MCF 10A (cell line): ENCODE data around the gene FHL5. TPM values are rescaled to one million over a fixed set of nuclear protein-coding genes. Genes with fewer than 3 reads are reported as not detected.

Source experiments
- BruUV-seq: library from RNA; stranded (reverse); fragments of 400-500 nt; replicated peaks from 2 replicates; lab custom pipeline; 2021; lab: Mats Ljungman, UMichigan
- CTCF ChIA-PET: fragments of 300-600 bp; sonication (Branson Sonifier 250); formaldehyde crosslinking; extraction: SDS; loops from one replicate; lab custom pipeline; 2021; ENCODE audit warnings: antibody characterized with exemption, inconsistent platforms; lab: Yijun Ruan, JAX
- POLR2A ChIA-PET: fragments of 300-600, 350-650 bp; sonication (Branson Sonifier 250); formaldehyde crosslinking; extraction: SDS; loops from one replicate; lab custom pipeline; 2020; ENCODE audit warnings: antibody characterized with exemption, inconsistent platforms; lab: Yijun Ruan, JAX
- DNase-seq: peaks from one replicate; pipeline ENCODE4 v3.0.0-alpha.2; 2018; ENCODE audit not compliant: unreplicated experiment
- H3K27ac Mint-ChIP-seq: one replicate; pipeline ENCODE4 v1.8.0; 2022; ENCODE audit warnings: mild to moderate bottlenecking, low read depth, mixed read lengths; ENCODE audit not compliant: unreplicated experiment
- H3K27me3 Mint-ChIP-seq: one replicate; pipeline ENCODE4 v1.8.0; 2022; ENCODE audit warnings: mixed read lengths; ENCODE audit not compliant: insufficient read depth, unreplicated experiment
- H3K36me3 Mint-ChIP-seq: one replicate; pipeline ENCODE4 v1.8.0; 2022; ENCODE audit warnings: mild to moderate bottlenecking, moderate library complexity, mixed read lengths; ENCODE audit not compliant: insufficient read depth, unreplicated experiment
- H3K4me1 Mint-ChIP-seq: one replicate; pipeline ENCODE4 v1.8.0; 2022; ENCODE audit warnings: mixed read lengths; ENCODE audit not compliant: insufficient read depth, unreplicated experiment
- H3K4me3 Mint-ChIP-seq: one replicate; pipeline ENCODE4 v1.8.0; 2022; ENCODE audit warnings: mild to moderate bottlenecking, moderate library complexity, mixed read lengths; ENCODE audit not compliant: unreplicated experiment
- H3K9me3 Mint-ChIP-seq: one replicate; pipeline ENCODE4 v1.8.0; 2022; ENCODE audit warnings: mixed read lengths; ENCODE audit not compliant: unreplicated experiment
- intact Hi-C: fragments of 100-400 bp; cut with micrococcal nuclease; formaldehyde crosslinking; loops from 2 replicates; pipeline ENCODE4 v1.14.1; 2022
- total RNA-seq: library from RNA; stranded (reverse); gene quantifications from 2 replicates; pipeline ENCODE4 v1.2.3, GENCODE V29; 2022
- TF ChIP-seq, protein P1 (sequence below): fragments of 200-600 bp; IDR thresholded peaks from one replicate; pipeline ENCODE4 v1.8.0; 2022; ENCODE audit warnings: antibody characterized with exemption, mild to moderate bottlenecking; ENCODE audit not compliant: unreplicated experiment

The FHL5 gene
- total RNA-seq, 1 experiment from 2014 or later, result not detected

DNA sequence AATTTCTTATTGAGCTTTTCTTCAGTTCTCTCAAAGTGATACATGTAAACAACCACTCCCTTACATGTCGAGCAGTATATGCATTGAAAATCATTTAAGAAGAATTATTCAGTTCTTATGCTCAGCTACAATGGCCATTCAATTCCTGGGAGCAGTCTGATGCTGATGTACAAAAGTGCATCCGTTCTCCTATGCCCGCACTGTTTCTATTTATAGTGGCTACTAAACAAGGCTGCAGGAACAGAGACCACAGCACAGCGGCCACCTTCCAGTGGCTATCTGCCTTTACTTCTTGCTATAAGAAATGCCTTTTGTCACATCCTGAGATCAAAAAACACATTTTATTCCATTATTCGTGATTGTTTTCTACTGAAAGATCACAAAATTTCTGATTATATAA, 82.2 kb downstream of the FHL5 start:
- intact Hi-C loops, result no loop called here
- TF ChIP-seq, protein P1, sequence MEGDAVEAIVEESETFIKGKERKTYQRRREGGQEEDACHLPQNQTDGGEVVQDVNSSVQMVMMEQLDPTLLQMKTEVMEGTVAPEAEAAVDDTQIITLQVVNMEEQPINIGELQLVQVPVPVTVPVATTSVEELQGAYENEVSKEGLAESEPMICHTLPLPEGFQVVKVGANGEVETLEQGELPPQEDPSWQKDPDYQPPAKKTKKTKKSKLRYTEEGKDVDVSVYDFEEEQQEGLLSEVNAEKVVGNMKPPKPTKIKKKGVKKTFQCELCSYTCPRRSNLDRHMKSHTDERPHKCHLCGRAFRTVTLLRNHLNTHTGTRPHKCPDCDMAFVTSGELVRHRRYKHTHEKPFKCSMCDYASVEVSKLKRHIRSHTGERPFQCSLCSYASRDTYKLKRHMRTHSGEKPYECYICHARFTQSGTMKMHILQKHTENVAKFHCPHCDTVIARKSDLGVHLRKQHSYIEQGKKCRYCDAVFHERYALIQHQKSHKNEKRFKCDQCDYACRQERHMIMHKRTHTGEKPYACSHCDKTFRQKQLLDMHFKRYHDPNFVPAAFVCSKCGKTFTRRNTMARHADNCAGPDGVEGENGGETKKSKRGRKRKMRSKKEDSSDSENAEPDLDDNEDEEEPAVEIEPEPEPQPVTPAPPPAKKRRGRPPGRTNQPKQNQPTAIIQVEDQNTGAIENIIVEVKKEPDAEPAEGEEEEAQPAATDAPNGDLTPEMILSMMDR, result no peak
- no peak for DNase-seq
- CTCF ChIA-PET, result no interaction called here
- Mint-ChIP-seq H3K27ac (no peak overlapping the region), H3K9me3 (no peaks in the 10 kb centered on the region), H3K36me3 (no peaks in the 10 kb centered on the region), H3K4me3 (no peak overlapping the region), H3K27me3 (peaks cover 63% of the 10 kb centered on the region), H3K4me1 (no peaks in the 10 kb centered on the region)
- POLR2A ChIA-PET, result no interaction called here
- BruUV-seq, result no TSS peak

DNA sequence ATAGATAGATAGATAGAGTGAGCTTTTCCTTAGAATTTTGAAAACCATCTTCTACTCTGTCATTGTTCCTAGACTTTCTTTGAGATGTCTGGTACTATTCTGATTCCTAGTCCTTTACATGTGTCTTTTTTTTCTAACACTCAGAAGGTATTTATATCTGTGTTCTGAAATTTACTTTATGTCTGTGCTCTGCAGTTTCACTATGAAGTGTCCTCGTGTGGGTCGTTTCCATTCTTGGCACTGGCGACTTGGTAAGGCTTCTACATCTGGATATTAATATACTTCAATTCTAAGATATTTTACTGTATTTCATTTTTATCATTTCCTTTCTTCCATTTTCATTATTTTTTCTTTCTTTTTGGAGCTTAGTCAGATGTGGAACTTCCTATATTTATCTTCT, 87.0 kb downstream of the FHL5 start:
- POLR2A ChIA-PET, result no interaction called here

DNA sequence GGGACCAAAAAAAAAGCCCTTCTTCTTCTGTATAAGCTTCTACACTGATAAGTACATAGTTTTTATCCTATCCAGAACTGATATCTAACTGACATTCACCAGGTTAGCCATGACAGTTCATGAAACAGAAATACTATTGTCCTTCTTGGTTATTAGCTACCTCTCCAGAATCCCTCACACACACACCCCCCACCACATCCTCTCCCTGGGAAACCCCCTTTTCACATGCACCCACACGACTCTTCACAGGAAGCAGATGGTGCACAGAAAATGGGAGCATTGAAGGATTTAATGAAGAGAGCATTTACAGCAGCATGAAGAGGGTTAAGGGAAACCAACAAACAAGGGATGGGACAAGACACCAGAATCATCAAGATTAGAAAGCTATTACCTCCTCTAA, 88.9 kb downstream of the FHL5 start:
- ChIA-PET CTCF (interaction anchor here (0.6 kb wide), 1 partner anchor 25 kb away, joined by 3 read pairs; no protein-coding TSS in a partner anchor), POLR2A (no interaction called here)
- H3K9me3 Mint-ChIP-seq, result no peaks in the 10 kb centered on the region
- no peak for DNase-seq
- H3K27ac Mint-ChIP-seq, result no peak overlapping the region
- no peaks in the 10 kb centered on the region for H3K36me3 Mint-ChIP-seq
- no peaks in the 10 kb centered on the region for H3K4me1 Mint-ChIP-seq
- H3K27me3 Mint-ChIP-seq, result peaks cover 61% of the 10 kb centered on the region
- intact Hi-C loops, result no loop called here
- no TSS peak for BruUV-seq
- no peak overlapping the region for H3K4me3 Mint-ChIP-seq
- TF ChIP-seq, protein P1, result no peak

More for the DNA sequence above, 87.0 kb downstream of the FHL5 start:
- TF ChIP-seq, protein P1, result no peak
- no peak for DNase-seq
- Mint-ChIP-seq H3K9me3 (no peaks in the 10 kb centered on the region), H3K27me3 (peaks cover 80% of the 10 kb centered on the region), H3K4me3 (no peak overlapping the region), H3K36me3 (no peaks in the 10 kb centered on the region), H3K4me1 (no peaks in the 10 kb centered on the region), H3K27ac (no peak overlapping the region)
- BruUV-seq, result no TSS peak
- intact Hi-C loops, result no loop called here
- CTCF ChIA-PET, result interaction anchor here (0.7 to 1.4 kb wide), 2 partner anchors 23 to 171 kb away, joined by 4 to 5 read pairs; no protein-coding TSS in a partner anchor

DNA sequence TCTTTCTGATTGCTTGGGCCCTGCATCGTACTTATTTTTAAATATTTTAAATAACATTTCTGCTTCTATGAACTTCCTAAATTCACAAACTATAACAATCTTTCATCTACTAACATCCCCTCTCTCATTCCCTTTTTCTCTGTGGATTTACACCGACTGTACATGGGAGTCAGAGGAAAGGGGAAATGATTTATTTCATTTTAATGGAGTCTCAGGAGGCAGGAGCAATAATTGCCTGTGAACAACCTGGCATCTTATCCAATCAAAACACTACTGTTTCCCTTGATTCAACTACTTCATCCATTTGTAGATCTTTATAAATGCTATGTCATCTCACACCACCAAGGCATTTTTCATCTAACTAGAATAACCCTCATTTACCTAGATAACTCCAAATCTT, 89.6 kb downstream of the FHL5 start:
- Mint-ChIP-seq H3K9me3 (no peaks in the 10 kb centered on the region), H3K27me3 (peaks cover 54% of the 10 kb centered on the region), H3K27ac (no peak overlapping the region), H3K36me3 (no peaks in the 10 kb centered on the region), H3K4me3 (no peak overlapping the region), H3K4me1 (no peaks in the 10 kb centered on the region)
- DNase-seq, result no peak
- no TSS peak for BruUV-seq
- CTCF ChIA-PET, result interaction anchor here (0.6 kb wide), 1 partner anchor 26 kb away, joined by 3 read pairs; no protein-coding TSS in a partner anchor
- intact Hi-C loops, result no loop called here
- POLR2A ChIA-PET, result no interaction called here
- TF ChIP-seq, protein P1, result no peak
